Heart left ventricle (tissue), 13 donors: ENCODE results near the gene ARHGEF18.

ENCODE experiments used
- POLR2A ChIP-seq, 2 donors: fragments of 450-650 bp; IDR thresholded peaks; one replicate each; pipeline ENCODE4 v1.6.1; 2017; ENCODE audit warnings: antibody characterized with exemption in 2 of 2, mild to moderate bottlenecking in 2 of 2, moderate library complexity in 2 of 2
- TF ChIP-seq, protein P1 (sequence below), 12 donors: fragments of 200-600 bp; sonication (generic) in 4 of 12; IDR thresholded peaks; one replicate each; pipeline versions ENCODE4 v1.5.0 to v1.8.0; 2018 to 2022; ENCODE audit warnings: antibody characterized with exemption in 12 of 12, mild to moderate bottlenecking in 5 of 12
- donor health status: ischemic (EF 13 %, LVEDD 7.1; RV severe dilation, severe dysfunction).
- donor health status: DM: no; HTN: yes; CAD: no.
- donor health status: DM: no; HTN: no; CAD: no.
- donor health status: ischemic (EF 25% LVEDD 6.9; RV normal size, moderate dysfunction).
- donor health status: ischemic (EF 25% LVEDD 5.7; RV mildly dilated, moderate dysfunction).
- donor health status: ischemic (EF 35%, LVEDD 5.7; RV mildly dilated, moderate dysfunction).
- donor health status: nonischemic (EF 11% LVEDD 7.7; RV severe dilation, severe dysfunction).
- donor health status: DM: yes; HTN: yes; CAD: no.
- donor health status: PGD.
- donor health status: ischemic (EF 29% LVEDD 5.4; RV normal size, mild dysfunction).
- donor health status: nonischemic (EF 23%, LVEDD 6.1; RV moderate dilation, normal function).

DNA sequence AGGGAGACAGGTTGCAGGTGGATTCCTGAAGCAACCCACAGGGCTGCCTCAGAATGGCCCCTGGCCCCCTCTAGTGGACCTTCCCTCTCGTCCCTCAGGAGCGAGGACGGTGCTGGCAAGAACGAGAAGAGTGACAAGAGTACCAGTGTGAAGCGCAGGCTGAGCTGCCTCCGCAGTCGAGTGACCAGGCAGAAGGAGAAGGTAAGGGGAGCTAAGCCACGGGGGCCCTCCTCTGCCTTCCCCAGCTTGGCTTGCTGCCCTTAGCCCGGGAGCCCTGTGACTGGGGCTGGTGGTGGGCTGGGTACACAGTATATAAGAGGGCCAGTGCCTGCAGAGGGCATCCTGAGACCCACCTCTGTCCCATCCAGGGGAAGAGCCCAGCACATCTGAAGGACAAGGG lies 34.0 kb downstream of the ARHGEF18 start:
- TF ChIP-seq, protein P1, sequence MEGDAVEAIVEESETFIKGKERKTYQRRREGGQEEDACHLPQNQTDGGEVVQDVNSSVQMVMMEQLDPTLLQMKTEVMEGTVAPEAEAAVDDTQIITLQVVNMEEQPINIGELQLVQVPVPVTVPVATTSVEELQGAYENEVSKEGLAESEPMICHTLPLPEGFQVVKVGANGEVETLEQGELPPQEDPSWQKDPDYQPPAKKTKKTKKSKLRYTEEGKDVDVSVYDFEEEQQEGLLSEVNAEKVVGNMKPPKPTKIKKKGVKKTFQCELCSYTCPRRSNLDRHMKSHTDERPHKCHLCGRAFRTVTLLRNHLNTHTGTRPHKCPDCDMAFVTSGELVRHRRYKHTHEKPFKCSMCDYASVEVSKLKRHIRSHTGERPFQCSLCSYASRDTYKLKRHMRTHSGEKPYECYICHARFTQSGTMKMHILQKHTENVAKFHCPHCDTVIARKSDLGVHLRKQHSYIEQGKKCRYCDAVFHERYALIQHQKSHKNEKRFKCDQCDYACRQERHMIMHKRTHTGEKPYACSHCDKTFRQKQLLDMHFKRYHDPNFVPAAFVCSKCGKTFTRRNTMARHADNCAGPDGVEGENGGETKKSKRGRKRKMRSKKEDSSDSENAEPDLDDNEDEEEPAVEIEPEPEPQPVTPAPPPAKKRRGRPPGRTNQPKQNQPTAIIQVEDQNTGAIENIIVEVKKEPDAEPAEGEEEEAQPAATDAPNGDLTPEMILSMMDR (IDR thresholded peaks at IDR 0.05) = no peak
- no peak for TF ChIP-seq POLR2A (IDR thresholded peaks at IDR 0.05)
